Tibial nerve (tissue), 4 donors: ENCODE measurements around the gene CHD2. TPM values are rescaled to one million over a fixed set of nuclear protein-coding genes. Genes with fewer than 3 reads are reported as not detected.

Experiments used
- DNase-seq, 2 donors: peaks; one replicate each; pipeline ENCODE4 v3.0.0-alpha.2; 2019; ENCODE audit warnings: low spot score in 2 of 2
- H3K27ac ChIP-seq, 4 donors: fragments of 200-600 bp; sonication (generic) in 3 of 4; one replicate each; pipeline ENCODE4 v1.5.1; 2017 to 2019; ENCODE audit warnings: mild to moderate bottlenecking in 1 of 4
- H3K27me3 ChIP-seq, 2 donors: fragments of 200-600 bp; sonication (generic) in 1 of 2; one replicate each; pipeline versions ENCODE4 v1.5.1 to v1.6.0; 2017 to 2019
- H3K36me3 ChIP-seq, 3 donors: fragments of 200-600 bp; sonication (generic); one replicate each; pipeline ENCODE4 v1.5.1; 2018 to 2019
- H3K4me1 ChIP-seq, 4 donors: fragments of 200-600 bp; sonication (generic) in 3 of 4; one replicate each; pipeline ENCODE4 v1.5.1; 2017 to 2019
- H3K4me3 ChIP-seq, 4 donors: fragments of 200-600 bp; sonication (generic) in 3 of 4; one replicate each; pipeline ENCODE4 v1.5.1; 2017 to 2019; ENCODE audit warnings: mild to moderate bottlenecking in 1 of 4, moderate library complexity in 1 of 4
- H3K9me3 ChIP-seq, 4 donors: fragments of 200-600 bp; sonication (generic) in 3 of 4; one replicate each; pipeline ENCODE4 v1.5.1; 2017 to 2019
- CTCF ChIP-seq, 5 experiments: fragments of 200-600 bp in 3 of 5; fragments of 450-650 bp in 2 of 5; sonication (generic) in 3 of 5; IDR thresholded peaks; one replicate each; pipeline ENCODE4 v1.5.1; 2016 to 2019; ENCODE audit warnings: antibody characterized with exemption in 5 of 5, mild to moderate bottlenecking in 3 of 5, moderate library complexity in 2 of 5
- EP300 ChIP-seq, 2 donors: sonication (generic); formaldehyde crosslinking; IDR thresholded peaks; one replicate each; pipeline ENCODE4 v1.6.1; 2017; ENCODE audit warnings: antibody characterized with exemption in 2 of 2, mild to moderate bottlenecking in 1 of 2
- POLR2A ChIP-seq, 2 donors: fragments of 450-650 bp; IDR thresholded peaks; one replicate each; pipeline ENCODE4 v1.6.1; 2017; ENCODE audit warnings: antibody characterized with exemption in 2 of 2, mild to moderate bottlenecking in 2 of 2, moderate library complexity in 2 of 2
- WGBS, 2 donors: methylation state at CpG; one replicate each; pipeline ENCODE4 v1.1.5; 2018; 5-methylcytosine and 5-hydroxymethylcytosine counted together
- total RNA-seq, 4 donors: library from RNA; depleted of rRNA; stranded (reverse); fragments of >200 nt; gene quantifications; one replicate each; pipeline ENCODE4 v1.1.0, GENCODE V29; 2016

Gene CHD2
- total RNA-seq, 4 donors from 2014 or later: 96.5 to 133 (median 102) TPM

- Histone ChIP-seq H3K9me3 (no peaks in the 10 kb centered on the region), H3K27ac (peak overlapping the region; percentile 90 to 99 (median 98)), H3K27me3 (no peaks in the 10 kb centered on the region), H3K4me1 (peaks cover 0 to 71% (median 37%) of the 10 kb centered on the region in 4 donors), H3K4me3 (peak overlapping the region; percentile 34 to 69 (median 64)), H3K36me3 (peaks cover 0 to 8% (median 0%) of the 10 kb centered on the region in 3 donors)
- 1% methylated on average over 6 of the region's 6 CpGs for WGBS, 2 donors
- no peak for TF ChIP-seq CTCF (IDR thresholded peaks at IDR 0.05)
- TF ChIP-seq POLR2A (IDR thresholded peaks at IDR 0.05): no peak
- no peak for TF ChIP-seq EP300 (IDR thresholded peaks at IDR 0.05)
- DNase-seq: no peak
These were observed 577 bp downstream of the CHD2 start for GRCh38 chr15:92900731-92901071.

GRCh38 chr15:92901072-92901761 is 1.1 kb downstream of the CHD2 start:
- DNase-seq: no peak
- Histone ChIP-seq H3K36me3 (peaks cover 0 to 8% (median 0%) of the 10 kb centered on the region in 3 donors), H3K4me3 (peak overlapping the region; percentile 34 to 69 (median 64)), H3K9me3 (no peaks in the 10 kb centered on the region), H3K27me3 (no peaks in the 10 kb centered on the region), H3K4me1 (peaks cover 0 to 71% (median 40%) of the 10 kb centered on the region in 4 donors), H3K27ac (peak overlapping the region; percentile 90 to 99 (median 98))
- TF ChIP-seq POLR2A (IDR thresholded peaks at IDR 0.05) (no peak), CTCF (IDR thresholded peaks at IDR 0.05) (no peak), EP300 (IDR thresholded peaks at IDR 0.05) (no peak)
- WGBS, 2 donors: 0 to 1% methylated on average over 8 of the region's 8 CpGs

GRCh38 chr15:92901995-92902394 is 1.9 kb downstream of the CHD2 start:
- Histone ChIP-seq H3K27ac (peak overlapping the region; percentile 90 to 99 (median 98)), H3K9me3 (no peaks in the 10 kb centered on the region), H3K36me3 (peaks cover 0 to 8% (median 0%) of the 10 kb centered on the region in 3 donors), H3K27me3 (no peaks in the 10 kb centered on the region), H3K4me3 (peak overlapping the region; percentile 34 to 69 (median 64)), H3K4me1 (peaks cover 0 to 71% (median 43%) of the 10 kb centered on the region in 4 donors)
- no peak for DNase-seq
- WGBS, 2 donors: 0 to 1% methylated on average over 2 of the region's 2 CpGs
- TF ChIP-seq POLR2A (IDR thresholded peaks at IDR 0.05): no peak
- TF ChIP-seq EP300 (IDR thresholded peaks at IDR 0.05): no peak
- TF ChIP-seq CTCF (IDR thresholded peaks at IDR 0.05): no peak

GRCh38 chr15:92902737-92903593 is 2.8 kb downstream of the CHD2 start:
- no peak for DNase-seq
- Histone ChIP-seq H3K4me3 (peak overlapping the region; percentile 34 to 69 (median 64)), H3K4me1 (peaks cover 0 to 71% (median 47%) of the 10 kb centered on the region in 4 donors), H3K9me3 (no peaks in the 10 kb centered on the region), H3K27me3 (no peaks in the 10 kb centered on the region), H3K36me3 (peaks cover 0 to 3% (median 0%) of the 10 kb centered on the region in 3 donors), H3K27ac (peak overlapping the region; percentile 90 to 99 (median 98))
- no peak for TF ChIP-seq CTCF (IDR thresholded peaks at IDR 0.05)
- TF ChIP-seq POLR2A (IDR thresholded peaks at IDR 0.05): no peak
- TF ChIP-seq EP300 (IDR thresholded peaks at IDR 0.05): no peak
- 1 to 3% methylated on average over 4 of the region's 4 CpGs for WGBS, 2 donors

GRCh38 chr15:92903631-92903965 is 3.5 kb downstream of the CHD2 start:
- WGBS, 2 donors: 1 to 3% methylated on average over 8 of the region's 8 CpGs

More at GRCh38 chr15:92903631-92903965, 3.5 kb downstream of the CHD2 start:
- Histone ChIP-seq H3K27me3 (no peaks in the 10 kb centered on the region), H3K9me3 (no peaks in the 10 kb centered on the region), H3K27ac (peak overlapping the region; percentile 90 to 99 (median 98)), H3K4me3 (peak overlapping the region; percentile 34 to 69 (median 64)), H3K36me3 (no peaks in the 10 kb centered on the region), H3K4me1 (peaks cover 0 to 71% (median 48%) of the 10 kb centered on the region in 4 donors)
- DNase-seq: no peak
- TF ChIP-seq EP300 (IDR thresholded peaks at IDR 0.05) (no peak), CTCF (IDR thresholded peaks at IDR 0.05) (no peak), POLR2A (IDR thresholded peaks at IDR 0.05) (no peak)
